ENCODE data around the gene DGKE. TPM values are rescaled to one million over a fixed set of nuclear protein-coding genes. Genes with fewer than 3 reads are reported as not detected.

DGKE gene
- total and polyA plus RNA-seq, 2 of the 13 experiments (the other 11 are each of a cell fraction or from before 2014, with no cell fraction given) = 3.2 to 5.3 TPM

- no peak for TF ChIP-seq REST (IDR thresholded peaks at IDR 0.05; ENCODE audit: borderline replicate concordance in 1 of 2, low read depth in 1 of 2, low read length in 2 of 2)
- no peak for TF ChIP-seq ZBTB40 (IDR thresholded peaks at IDR 0.05)
- TF ChIP-seq ZBTB40 (CRISPR knock-in tag; IDR thresholded peaks at IDR 0.05) = no peak
- no peak for TF ChIP-seq ZNF784 (CRISPR knock-in tag; IDR thresholded peaks at IDR 0.05; ENCODE audit: borderline replicate concordance)
- TF ChIP-seq YEATS2 (CRISPR knock-in tag; IDR thresholded peaks at IDR 0.05; ENCODE audit: borderline replicate concordance) = no peak
- no peak for TF ChIP-seq ZNF562 (CRISPR knock-in tag; IDR thresholded peaks at IDR 0.05; ENCODE audit: borderline replicate concordance)
- no peak for TF ChIP-seq SMARCE1 (IDR thresholded peaks at IDR 0.05; ENCODE audit: borderline replicate concordance)
- TF ChIP-seq DRAP1 (CRISPR knock-in tag; IDR thresholded peaks at IDR 0.05) = no peak
- no peak for TF ChIP-seq ZNF850 (CRISPR knock-in tag; conservative IDR thresholded peaks at IDR 0.05)
- TF ChIP-seq HNF4A (CRISPR knock-in tag; IDR thresholded peaks at IDR 0.05) = peak; percentile 13; the same call in 1 of the 2 replicates
- no peak for TF ChIP-seq IKZF4 (CRISPR knock-in tag; IDR thresholded peaks at IDR 0.05; ENCODE audit: borderline replicate concordance, low read depth, not compliant biosample characterization)
Observed at GRCh38 chr17:56887552-56888467, 53.9 kb downstream of the DGKE start (continued).

Data from HepG2 (cell line).